GM12891 (cell line): ENCODE measurements around the gene KASH5.

Source experiments
- DNase-seq: peaks from one replicate; pipeline ENCODE4 v3.0.0; 2011; ENCODE audit warnings: low spot score; ENCODE audit not compliant: insufficient read length
- FAIRE-seq: peaks from 2 replicates; lab custom pipeline; 2011; peaks lifted over from hg19 to GRCh38; lab: Jason Lieb, UNC
- PAX5 ChIP-seq: IDR thresholded peaks from 2 replicates; pipeline ENCODE4 v1.6.1; 2011; ENCODE audit warnings: low read length, moderate library complexity, mild to moderate bottlenecking; ENCODE audit not compliant: insufficient read depth, severe bottlenecking
- POLR2A ChIP-seq: IDR thresholded peaks from 2 replicates; pipeline ENCODE4 v1.6.1; 2011; ENCODE audit warnings: low read depth, low read length, control low read depth
- POLR2AphosphoS5 ChIP-seq: IDR thresholded peaks from 2 replicates; pipeline ENCODE4 v1.6.1; 2011; ENCODE audit warnings: low read depth, low read length, control low read depth
- POU2F2 ChIP-seq: IDR thresholded peaks from 2 replicates; pipeline ENCODE4 v1.6.1; 2011; ENCODE audit warnings: low read depth, mild to moderate bottlenecking, control low read depth, low read length, moderate library complexity
- SPI1 ChIP-seq: IDR thresholded peaks from 2 replicates; pipeline ENCODE4 v1.6.1; 2011; ENCODE audit warnings: low read depth, low read length, control low read depth
- TAF1 ChIP-seq: IDR thresholded peaks from 2 replicates; pipeline ENCODE4 v1.6.1; 2011; ENCODE audit warnings: low read depth, low read length, control low read depth

KASH5 gene

DNA sequence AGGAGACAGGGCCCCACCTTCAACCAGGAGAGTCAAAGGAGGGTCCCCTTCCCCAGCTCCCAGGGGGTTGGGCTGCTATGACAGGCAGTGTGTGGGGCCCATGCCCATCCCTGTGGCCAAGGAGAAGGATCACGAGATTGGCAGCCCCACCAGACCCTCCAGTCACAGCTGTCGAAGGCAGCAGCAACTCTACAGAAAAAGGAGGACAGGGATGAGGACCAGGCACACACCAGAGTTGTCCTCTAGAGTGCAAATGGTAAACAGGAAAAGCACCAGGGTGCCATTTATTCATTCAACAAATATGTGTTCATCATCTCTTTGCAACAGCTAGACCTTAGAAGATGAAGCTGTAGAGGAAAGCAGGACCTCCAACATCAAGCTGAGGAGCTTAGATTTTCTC lies 31.1 kb downstream of the KASH5 start:
- TF ChIP-seq SPI1 (no peak), POU2F2 (no peak), TAF1 (no peak), PAX5 (no peak), POLR2AphosphoS5 (no peak), POLR2A (no peak)
- FAIRE-seq (no peak), DNase-seq (no peak)

DNA sequence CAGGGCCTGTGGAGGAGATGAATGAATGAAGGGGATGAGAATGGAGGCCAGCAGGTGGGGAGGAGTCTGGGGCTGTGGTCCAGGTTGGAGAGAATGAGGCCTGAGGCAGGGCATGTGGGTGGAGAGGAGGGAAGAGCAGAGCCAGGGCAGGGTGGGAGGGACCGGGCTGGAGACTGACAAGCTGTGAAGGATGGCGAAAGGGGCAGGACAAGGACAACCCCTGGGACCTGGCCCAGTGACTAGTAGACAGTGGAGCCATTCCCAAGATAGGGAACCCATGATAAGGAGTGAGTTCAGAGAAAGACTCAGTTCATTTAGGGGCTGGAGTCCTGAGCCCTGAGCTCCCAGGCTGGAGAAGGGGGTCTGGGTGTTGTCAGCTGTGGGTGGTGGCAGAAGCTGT lies 32.2 kb downstream of the KASH5 start:
- FAIRE-seq (no peak), DNase-seq (no peak)
- TF ChIP-seq TAF1 (no peak), SPI1 (no peak), POU2F2 (no peak), POLR2AphosphoS5 (no peak), PAX5 (no peak), POLR2A (no peak)

DNA sequence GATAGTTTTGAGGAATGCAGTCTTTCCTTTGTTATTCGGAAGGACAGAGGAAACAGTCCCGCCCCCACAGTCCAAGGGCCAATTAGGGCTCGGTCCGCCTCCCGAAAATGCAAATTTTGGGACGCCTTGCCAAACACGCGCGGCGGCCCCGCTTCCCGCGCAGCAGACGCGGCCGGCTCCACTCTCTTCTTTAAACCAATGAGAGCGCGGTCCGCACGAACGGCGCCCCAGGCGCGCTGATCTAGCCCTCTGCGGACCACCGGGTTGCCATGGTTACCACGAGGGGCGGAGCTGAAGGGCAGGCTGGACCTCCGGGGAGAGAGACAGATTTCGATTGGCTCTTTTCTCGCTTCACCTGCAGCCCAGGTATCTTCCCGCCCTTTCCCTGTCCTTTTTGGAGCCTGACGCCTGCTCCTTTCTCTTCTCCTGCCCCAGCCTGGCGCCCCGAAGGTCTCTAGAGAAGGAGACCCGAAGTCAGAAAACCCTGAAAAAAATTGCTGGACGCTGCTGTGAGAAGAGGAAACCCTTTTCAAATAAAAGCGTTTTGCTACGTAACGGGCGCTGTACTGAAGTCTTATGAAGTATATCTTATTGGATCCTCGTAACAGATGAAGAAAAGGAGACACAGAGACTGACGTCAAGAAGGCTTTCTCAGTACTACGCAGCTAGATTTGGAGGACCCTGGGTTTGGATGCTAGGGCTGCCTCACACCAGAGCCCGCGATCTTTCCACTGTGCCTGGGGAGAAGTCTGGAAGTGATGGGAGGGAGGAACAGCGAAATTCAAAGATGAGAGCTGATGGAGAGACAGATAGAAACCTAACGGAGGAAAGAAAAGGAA lies 33.2 kb downstream of the KASH5 start:
- FAIRE-seq (peak; percentile 23), DNase-seq (no peak)
- TF ChIP-seq SPI1 (no peak), POU2F2 (peak; percentile 19; the same call in 1 of the 2 replicates)

DNA sequence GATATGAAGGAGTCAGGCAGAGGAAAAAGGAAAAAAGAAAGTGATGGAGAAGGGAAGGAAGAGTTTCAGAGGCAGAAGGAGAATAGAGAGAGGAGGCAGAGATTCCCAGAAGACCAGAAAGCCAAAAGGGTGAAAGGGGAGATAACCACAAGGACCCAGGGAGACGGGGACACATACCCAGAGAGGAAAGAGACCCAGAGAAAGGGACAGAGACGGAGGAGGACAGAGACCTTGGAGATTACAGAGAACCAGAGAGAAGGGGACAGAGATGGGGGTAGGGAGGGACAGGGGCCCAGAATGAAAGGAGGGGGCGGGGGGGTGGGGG lies 33.8 kb downstream of the KASH5 start:
- no peak for TF ChIP-seq SPI1
- TF ChIP-seq PAX5: no peak
- TF ChIP-seq TAF1: no peak
- no peak for TF ChIP-seq POLR2AphosphoS5
- TF ChIP-seq POU2F2: no peak
- TF ChIP-seq POLR2A: no peak
- DNase-seq (no peak), FAIRE-seq (no peak)

DNA sequence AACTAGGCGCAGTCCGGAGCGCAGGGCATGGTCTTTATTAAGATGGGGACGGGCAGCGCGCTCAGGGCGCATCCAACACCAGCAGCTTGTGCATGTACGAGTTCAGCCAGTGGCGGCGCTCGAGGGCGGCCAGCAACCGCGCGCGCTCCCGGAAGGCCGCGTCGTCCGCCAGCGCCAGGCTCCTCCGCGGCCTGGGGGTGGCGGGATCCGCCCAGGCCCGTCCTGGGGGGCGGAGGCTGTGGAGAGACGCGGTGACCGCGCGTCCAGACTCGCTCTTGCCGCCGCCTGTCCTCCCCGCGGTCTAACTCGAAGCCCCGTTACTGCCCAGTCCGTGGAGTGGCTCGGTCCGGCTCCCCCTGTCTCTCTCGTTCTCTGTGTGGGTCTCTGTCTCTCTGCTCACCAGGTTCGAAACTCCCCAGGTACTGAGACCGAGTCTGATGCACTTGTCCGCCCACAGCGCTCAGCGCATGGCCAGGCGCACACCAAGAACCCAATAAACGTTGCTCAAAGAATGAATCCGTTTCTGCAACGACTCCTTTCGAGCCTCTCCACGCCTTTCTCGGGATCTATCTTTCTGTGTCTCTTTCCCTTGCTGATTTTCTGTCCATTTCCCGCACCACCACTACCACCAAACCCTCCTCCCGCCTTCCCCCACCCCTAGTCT lies 34.5 kb downstream of the KASH5 start:
- no peak for FAIRE-seq
- no peak for DNase-seq
- TF ChIP-seq POU2F2: no peak
- TF ChIP-seq POLR2AphosphoS5: no peak
- TF ChIP-seq POLR2A: no peak
- no peak for TF ChIP-seq PAX5
- TF ChIP-seq TAF1: no peak
- no peak for TF ChIP-seq SPI1

DNA sequence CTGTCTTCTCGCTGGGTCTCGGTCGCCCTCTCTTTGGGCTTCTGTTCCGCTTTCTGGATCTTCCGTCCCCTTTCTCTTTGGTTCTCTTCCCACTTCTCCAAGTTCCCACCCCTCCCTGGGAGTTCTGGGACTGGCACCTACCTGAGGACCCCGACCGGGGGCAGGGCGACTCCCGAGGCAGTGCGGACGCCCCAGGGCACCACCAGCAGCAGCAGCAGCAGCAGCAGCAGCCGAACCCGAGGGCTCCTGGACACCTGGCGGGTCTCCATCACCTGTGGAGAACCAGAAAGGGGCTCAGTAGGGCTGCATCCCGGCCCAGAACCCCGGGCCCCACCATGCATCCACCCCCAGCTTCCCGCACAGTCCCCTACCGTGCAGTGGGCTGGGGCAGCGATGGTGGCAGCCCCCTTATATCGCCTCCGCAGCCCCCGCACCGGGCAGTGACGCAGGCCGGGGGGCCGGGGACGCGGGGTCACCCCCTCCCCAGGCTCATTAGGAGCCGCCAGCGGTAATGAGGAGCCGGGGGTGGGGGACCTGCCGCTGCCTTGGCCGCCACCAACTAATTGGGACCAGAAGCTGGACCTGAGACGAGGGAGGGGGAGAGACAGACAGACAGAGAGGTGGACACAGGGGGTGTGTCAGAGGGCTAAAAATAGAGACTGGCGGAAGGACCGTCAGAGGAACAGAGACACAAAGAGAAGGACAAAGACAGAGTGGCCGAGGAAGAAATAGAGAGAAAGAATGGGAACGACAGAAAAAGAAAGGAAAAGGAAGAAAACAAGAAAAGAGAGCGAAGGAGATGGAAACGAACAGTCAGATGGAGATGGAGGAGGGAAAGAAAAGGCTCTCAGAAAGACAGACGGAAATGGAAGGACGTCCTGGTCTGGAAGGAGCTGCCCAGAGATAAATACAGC lies 35.3 kb downstream of the KASH5 start, which contains the start of gene PTH2:
Gene PTH2, minus strand, starts transcription at position 371 of the 914 bp plus-strand sequence. Its CDS starts 102 bp downstream, at position 269.
- DNase-seq (no peak), FAIRE-seq (no peak)
- TF ChIP-seq POLR2AphosphoS5: no peak
- TF ChIP-seq SPI1: 0 out of 2 replicates have a peak, but pooled peaks have one; percentile 13
- no peak for TF ChIP-seq POU2F2
- TF ChIP-seq POLR2A: no peak
- TF ChIP-seq PAX5: no peak
- TF ChIP-seq TAF1: no peak

DNA sequence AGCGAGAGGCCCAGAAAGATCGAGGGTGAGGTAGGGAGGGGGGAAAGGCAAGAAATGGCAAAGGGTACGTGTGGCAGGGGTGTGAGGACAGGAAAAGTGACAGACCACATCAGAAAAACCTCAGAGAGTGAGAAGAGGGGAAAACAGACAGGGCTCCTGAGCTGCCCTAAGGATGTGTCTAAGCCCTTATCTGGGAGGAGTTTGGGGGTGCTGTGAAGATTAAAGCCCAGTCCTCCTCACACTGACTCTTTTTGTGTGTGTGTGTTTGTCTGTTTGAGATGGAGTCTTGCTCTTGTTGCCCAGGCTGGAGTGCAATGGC lies 35.9 kb downstream of the KASH5 start:
- TF ChIP-seq TAF1 (no peak), SPI1 (no peak), POU2F2 (no peak), POLR2A (no peak), POLR2AphosphoS5 (no peak), PAX5 (no peak)

DNA sequence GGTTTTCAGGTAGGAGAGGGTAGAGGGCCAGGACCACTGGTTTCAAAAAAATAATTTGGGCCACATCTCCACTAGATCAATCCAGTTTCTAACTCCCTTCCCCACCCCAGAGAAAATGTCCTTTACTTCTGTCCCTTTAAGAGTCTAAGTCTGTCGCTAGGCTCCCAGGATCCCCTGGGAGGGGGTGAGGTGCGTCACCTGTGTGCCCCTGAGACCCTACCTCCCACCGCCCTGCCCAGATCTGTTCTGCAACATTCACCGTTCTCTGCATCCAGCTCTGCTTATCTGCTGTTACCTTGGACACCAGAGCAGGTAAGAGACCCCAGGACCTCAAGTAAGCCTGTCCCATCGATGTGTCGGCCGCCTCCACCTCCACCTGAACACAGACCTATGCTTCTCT lies 37.1 kb downstream of the KASH5 start, which contains the start of gene GFY:
Gene GFY, plus strand, starts transcription at position 211 of the 400 bp plus-strand sequence. CDS start 1,043 bp downstream, outside the sequence.
- no peak for FAIRE-seq
- no peak for DNase-seq
- TF ChIP-seq POU2F2 (no peak), TAF1 (no peak), PAX5 (no peak), SPI1 (no peak), POLR2A (no peak), POLR2AphosphoS5 (no peak)

More for the DNA sequence above, 35.9 kb downstream of the KASH5 start:
- DNase-seq (no peak), FAIRE-seq (no peak)

DNA sequence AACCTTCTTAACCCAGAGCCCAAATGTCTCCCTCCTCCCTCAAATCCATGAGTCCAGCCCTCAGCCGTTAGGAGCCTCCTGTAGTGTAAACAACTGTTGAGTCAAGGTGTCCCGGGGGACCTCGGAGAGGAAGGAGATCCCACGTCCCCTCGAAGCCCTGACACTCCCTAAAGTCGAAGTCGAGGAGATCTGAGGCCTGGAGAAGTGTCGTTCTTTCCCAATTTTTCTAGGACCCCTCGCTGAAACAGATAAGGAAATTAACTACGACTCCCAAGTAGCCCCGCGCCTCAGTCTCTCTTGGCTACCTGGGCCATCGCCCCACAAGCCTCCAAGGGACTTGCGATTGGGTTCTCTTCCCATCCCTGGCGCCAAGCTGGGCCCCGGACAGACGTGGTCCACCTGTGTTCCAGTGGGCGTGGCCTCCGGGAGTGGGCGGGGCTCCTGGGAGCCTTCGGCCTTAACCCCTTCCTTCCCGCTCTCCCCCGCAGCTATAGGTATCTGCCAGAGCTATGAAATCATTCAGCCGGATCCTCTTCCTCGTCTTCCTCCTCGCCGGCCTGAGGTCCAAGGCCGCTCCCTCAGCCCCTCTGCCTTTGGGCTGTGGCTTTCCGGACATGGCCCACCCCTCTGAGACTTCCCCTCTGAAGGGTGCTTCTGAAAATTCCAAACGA lies 38.0 kb downstream of the KASH5 start:
- FAIRE-seq (no peak), DNase-seq (no peak)
- TF ChIP-seq PAX5 (no peak), POU2F2 (no peak), POLR2A (no peak), TAF1 (no peak), POLR2AphosphoS5 (no peak), SPI1 (no peak)
